Measurements from ENCODE around the gene IRX2.

Gene IRX2

DNA sequence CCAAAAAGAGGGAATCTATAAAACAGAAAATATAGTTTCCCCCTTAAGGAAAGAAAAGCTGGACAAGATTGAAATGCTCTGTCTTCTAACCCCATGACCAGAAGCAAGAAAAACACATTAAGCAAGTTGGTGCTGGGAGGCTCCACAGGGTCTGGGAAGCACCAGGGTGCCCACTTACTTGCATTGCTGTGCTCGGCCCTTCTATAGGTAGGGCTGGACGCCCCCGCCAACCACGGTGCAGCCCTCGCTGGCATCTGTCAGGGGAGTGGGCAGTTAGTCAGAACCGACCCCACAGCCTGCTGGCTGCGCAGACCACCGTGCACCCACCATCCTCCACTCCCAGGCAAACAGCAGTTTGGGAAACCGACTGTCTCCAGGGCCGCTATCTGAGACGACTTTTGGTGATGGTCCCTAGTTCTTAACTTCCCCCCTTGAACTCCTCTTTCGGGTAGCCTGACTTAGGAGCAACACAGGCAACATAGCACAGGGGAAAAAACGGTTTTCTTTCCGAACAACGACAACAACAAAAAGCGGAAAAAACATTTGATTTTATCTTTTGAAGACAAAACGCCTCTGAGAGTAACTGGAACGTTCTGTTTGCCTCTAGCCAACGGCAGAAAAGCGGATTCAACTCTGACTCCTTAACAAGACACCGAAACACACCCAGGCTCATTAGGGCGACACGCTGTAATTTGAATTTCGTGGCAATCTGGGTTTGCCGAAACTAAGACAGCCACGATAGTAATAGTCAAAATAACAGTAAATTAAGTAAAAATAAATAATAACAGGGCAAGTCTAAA lies 3.9 kb downstream of the IRX2 start:
- Histone ChIP-seq H3K36me3 (no peaks in the 10 kb centered on the region), H3K4me3 (no peak overlapping the region), H3K9me3 (no peaks in the 10 kb centered on the region), H3K4me1 (peaks cover 0 to 32% (median 26%) of the 10 kb centered on the region in 4 donors), H3K27ac (no peak overlapping the region), H3K27me3 (peaks cover 0 to 84% of the 10 kb centered on the region in 2 donors)
- no peak for DNase-seq
- intact Hi-C loops (cut with DNase I; ENCODE audit: low total_unique reads), result no loop called here
- TF ChIP-seq, protein P1, sequence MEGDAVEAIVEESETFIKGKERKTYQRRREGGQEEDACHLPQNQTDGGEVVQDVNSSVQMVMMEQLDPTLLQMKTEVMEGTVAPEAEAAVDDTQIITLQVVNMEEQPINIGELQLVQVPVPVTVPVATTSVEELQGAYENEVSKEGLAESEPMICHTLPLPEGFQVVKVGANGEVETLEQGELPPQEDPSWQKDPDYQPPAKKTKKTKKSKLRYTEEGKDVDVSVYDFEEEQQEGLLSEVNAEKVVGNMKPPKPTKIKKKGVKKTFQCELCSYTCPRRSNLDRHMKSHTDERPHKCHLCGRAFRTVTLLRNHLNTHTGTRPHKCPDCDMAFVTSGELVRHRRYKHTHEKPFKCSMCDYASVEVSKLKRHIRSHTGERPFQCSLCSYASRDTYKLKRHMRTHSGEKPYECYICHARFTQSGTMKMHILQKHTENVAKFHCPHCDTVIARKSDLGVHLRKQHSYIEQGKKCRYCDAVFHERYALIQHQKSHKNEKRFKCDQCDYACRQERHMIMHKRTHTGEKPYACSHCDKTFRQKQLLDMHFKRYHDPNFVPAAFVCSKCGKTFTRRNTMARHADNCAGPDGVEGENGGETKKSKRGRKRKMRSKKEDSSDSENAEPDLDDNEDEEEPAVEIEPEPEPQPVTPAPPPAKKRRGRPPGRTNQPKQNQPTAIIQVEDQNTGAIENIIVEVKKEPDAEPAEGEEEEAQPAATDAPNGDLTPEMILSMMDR (IDR thresholded peaks at IDR 0.05), result no peak

DNA sequence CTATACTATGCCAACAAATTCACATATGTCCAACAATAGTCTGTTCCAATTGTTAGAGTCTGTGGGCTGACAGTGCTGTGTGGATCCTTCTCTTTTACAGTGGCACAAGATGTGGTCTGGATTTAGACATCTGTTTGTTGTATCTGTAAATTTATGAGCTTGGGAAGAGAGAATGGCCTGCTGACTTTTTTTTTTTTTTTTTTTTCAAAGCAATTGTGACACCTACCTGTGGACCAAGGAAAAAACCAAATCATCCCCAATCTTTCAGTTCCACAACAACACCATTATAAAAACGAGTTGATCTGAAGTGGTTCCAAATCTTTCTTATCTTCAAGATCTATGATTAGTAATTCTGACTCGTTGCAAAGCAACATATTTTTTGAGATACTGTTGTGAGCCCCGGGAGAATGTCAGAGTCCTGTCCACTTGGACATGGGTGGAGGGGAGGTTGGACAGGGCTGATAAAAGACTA lies 4.9 kb downstream of the IRX2 start:
- H3K27ac ChIP-seq, result no peak overlapping the region
- no peaks in the 10 kb centered on the region for H3K9me3 ChIP-seq
- intact Hi-C loops (cut with DNase I; ENCODE audit: low total_unique reads), result no loop called here
- H3K36me3 ChIP-seq, result no peaks in the 10 kb centered on the region
- TF ChIP-seq, protein P1 (IDR thresholded peaks at IDR 0.05), result no peak
- peaks cover 0 to 25% (median 16%) of the 10 kb centered on the region in 4 donors for H3K4me1 ChIP-seq
- no peak overlapping the region for H3K4me3 ChIP-seq
- peaks cover 0 to 82% of the 10 kb centered on the region in 2 donors for H3K27me3 ChIP-seq
- no peak for DNase-seq

DNA sequence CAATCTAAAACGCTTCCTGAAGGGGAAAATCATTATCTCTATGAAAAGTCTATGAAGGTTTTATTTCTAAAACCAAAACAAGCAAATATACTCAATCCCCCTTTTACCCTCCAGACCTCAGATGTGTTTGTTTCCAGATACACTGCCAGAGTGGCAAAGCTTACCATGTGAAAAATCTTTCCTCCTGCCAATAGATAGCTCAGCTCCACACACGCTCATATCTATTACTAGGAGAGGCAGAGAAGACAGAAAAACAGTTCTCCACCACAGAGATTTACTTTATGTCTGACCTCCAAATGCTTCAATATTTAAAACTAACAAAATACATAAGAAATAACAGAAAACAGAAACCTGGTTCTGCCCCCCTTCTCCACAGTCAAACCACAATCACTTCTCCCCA lies 7.0 kb downstream of the IRX2 start:
- peaks cover 0 to 84% of the 10 kb centered on the region in 2 donors for H3K27me3 ChIP-seq

DNA sequence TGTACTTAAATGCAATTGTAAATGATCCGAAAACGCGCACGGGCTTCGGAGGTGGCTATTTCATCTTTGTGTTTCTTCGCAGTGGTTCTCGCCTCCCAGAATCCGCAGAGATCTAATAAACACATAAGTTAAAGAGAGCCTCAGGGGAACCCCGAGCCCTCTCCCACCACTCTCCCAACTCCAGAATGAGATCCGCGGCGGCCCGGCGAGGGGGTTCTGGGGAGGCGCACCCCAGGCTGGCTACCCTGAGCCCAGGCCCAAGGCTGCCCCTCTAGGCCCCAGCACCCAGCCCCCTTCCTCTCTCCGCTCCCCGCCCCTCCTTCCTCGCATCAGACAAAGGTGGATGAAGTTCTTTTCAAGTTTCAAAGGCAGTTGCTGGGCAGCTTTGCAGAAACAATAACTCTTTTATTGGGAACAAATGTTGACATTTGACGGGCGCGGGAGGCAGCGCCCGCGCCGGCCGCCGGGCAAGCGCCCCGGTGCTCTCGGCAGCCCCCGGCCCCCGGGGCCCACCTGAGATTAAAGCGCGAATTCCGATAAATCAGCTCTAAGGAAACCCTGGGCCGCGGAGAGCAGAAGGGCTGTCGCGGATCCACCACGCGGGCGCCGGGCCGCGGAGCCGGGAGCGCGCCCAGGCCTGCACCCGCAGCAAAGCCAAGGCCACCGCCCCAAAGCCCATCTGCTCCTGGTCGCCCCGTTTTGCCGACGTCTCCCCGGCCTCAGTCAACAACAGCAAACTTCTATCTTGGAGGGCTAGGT lies 8.4 kb downstream of the IRX2 start:
- peak in 1 of 2 donors; percentile 56 for DNase-seq
- Histone ChIP-seq H3K9me3 (no peaks in the 10 kb centered on the region), H3K27ac (no peak overlapping the region), H3K36me3 (no peaks in the 10 kb centered on the region), H3K4me3 (no peak overlapping the region), H3K27me3 (peaks cover 0 to 84% of the 10 kb centered on the region in 2 donors), H3K4me1 (peaks cover 0 to 25% (median 18%) of the 10 kb centered on the region in 4 donors)
- TF ChIP-seq, protein P1 (IDR thresholded peaks at IDR 0.05), result no peak
- intact Hi-C loops (cut with DNase I; ENCODE audit: low total_unique reads), result no loop called here

More for the DNA sequence above, 7.0 kb downstream of the IRX2 start:
- no peaks in the 10 kb centered on the region for H3K9me3 ChIP-seq
- DNase-seq, result no peak
- TF ChIP-seq, protein P1 (IDR thresholded peaks at IDR 0.05), result no peak
- peaks cover 0 to 22% (median 11%) of the 10 kb centered on the region in 4 donors for H3K4me1 ChIP-seq
- intact Hi-C loops (cut with DNase I; ENCODE audit: low total_unique reads), result no loop called here
- H3K27ac ChIP-seq, result no peak overlapping the region
- no peak overlapping the region for H3K4me3 ChIP-seq
- no peaks in the 10 kb centered on the region for H3K36me3 ChIP-seq

DNA sequence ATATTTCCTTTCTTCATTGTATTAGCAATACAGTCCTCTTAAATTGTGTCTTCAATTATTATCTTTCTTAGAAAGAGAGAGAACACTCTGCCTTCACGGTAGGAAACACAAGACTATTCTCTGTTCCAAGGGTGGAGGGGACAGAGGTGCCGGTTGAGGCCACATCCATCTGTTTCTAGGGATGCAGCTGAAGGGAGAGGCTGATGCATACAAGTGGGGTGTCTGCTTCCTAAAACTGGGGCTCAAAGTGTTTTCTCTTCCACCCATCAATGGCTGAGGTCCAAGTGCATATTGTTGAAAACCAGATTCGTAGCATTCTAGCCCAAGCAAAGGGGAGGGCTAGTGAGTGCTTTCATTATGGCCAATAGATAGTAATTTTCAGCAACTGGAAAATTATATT lies 9.5 kb downstream of the IRX2 start:
- H3K27me3 ChIP-seq, result peaks cover 0 to 85% of the 10 kb centered on the region in 2 donors
- H3K4me1 ChIP-seq, result peaks cover 0 to 25% (median 17%) of the 10 kb centered on the region in 4 donors
- no peaks in the 10 kb centered on the region for H3K9me3 ChIP-seq
- TF ChIP-seq, protein P1 (IDR thresholded peaks at IDR 0.05), result no peak
- H3K27ac ChIP-seq, result no peak overlapping the region
- DNase-seq, result no peak
- intact Hi-C loops (cut with DNase I; ENCODE audit: low total_unique reads), result no loop called here
- H3K36me3 ChIP-seq, result no peaks in the 10 kb centered on the region
- no peak overlapping the region for H3K4me3 ChIP-seq
